ENCODE measurements around the gene KRTAP10-11.

KRTAP10-11 gene

DNA sequence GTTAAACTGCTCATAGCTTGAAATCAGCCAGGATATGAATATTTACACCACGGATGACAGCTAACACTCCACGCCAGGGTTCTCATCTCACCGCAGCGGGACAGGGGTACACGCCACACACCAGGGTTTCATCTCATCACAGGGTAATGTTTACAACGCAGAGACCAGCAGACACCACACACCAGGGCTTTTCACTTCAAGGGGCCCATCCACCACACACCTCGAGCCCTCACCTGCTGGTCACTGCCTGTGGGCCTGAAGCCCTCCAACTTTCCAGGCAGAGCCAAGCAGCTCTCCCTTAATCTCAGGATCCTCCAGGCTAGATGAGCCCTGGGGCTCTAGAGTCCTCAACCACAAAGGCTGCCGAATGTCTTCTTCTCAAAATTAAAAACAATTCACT, 49.4 kb downstream of the KRTAP10-11 start:
- no peak for DNase-seq (ENCODE audit: low read depth)

DNA sequence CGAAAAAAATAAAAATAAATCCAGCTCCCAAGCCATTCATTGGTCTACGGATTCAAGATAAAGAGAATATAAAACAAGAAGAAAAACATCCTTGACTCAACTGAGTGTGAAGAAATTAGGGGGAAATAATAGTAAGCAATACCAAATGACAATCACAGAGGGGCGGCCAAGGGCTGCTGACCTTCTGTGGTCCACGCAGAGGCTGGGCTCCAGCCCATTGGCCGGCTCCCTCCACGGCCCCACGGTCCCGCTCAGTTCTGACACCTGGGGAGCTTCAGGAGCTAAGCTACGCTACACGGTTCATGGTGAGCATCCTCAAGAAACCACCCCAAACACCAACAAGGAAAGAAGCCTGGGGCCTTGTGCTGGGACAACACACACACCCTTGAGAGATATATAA, 50.4 kb downstream of the KRTAP10-11 start:
- DNase-seq (ENCODE audit: low read depth) = no peak

All from non-pigmented ciliary epithelial cell (primary cell).